ENCODE measurements around the gene NTRK2. TPM values are rescaled to one million over a fixed set of nuclear protein-coding genes. Genes with fewer than 3 reads are reported as not detected.

Gene NTRK2
- total RNA-seq, 4 donors from 2014 or later: 2.6 to 8.5 (median 6.0) TPM

- H3K4me1 ChIP-seq: no peaks in the 10 kb centered on the region
- WGBS, 2 donors (ENCODE audit: low coverage in 1 of 2): 89% methylated on average over 1 of the region's 1 CpG; no CpG with 5 or more reads in 1 of the 2 donors
- TF ChIP-seq CTCF (IDR thresholded peaks at IDR 0.05) (no peak), EP300 (IDR thresholded peaks at IDR 0.05) (no peak)
- no peak for ATAC-seq
- H3K4me3 ChIP-seq: no peak overlapping the region
- H3K27ac ChIP-seq: no peak overlapping the region
- H3K27me3 ChIP-seq: no peaks in the 10 kb centered on the region
- no peaks in the 10 kb centered on the region for H3K36me3 ChIP-seq
- H3K9me3 ChIP-seq: peaks cover 0 to 7% (median 0%) of the 10 kb centered on the region in 3 donors
These were observed 9.8 kb upstream of the NTRK2 start for GRCh38 chr9:84659773-84660172.

GRCh38 chr9:84667571-84668195, 1.8 kb upstream of the NTRK2 start:
- no peak for ATAC-seq
- Histone ChIP-seq H3K4me3 (peak overlapping the region in 1 of 2 donors; percentile 54), H3K4me1 (peaks cover 0 to 35% (median 21%) of the 10 kb centered on the region in 3 donors), H3K9me3 (peaks cover 0 to 12% (median 0%) of the 10 kb centered on the region in 3 donors), H3K36me3 (no peaks in the 10 kb centered on the region), H3K27ac (peak overlapping the region in 2 of 4 donors; percentile 0 to 44), H3K27me3 (peaks cover 50% of the 10 kb centered on the region)
- TF ChIP-seq CTCF (IDR thresholded peaks at IDR 0.05): peak in 2 of 4 experiments; percentile 5 to 29
- no peak for TF ChIP-seq EP300 (IDR thresholded peaks at IDR 0.05)
- 5 to 23% methylated on average over 7 to 13 of the region's 27 CpGs for WGBS, 2 donors (ENCODE audit: low coverage in 1 of 2)

GRCh38 chr9:84668196-84669012, 1.1 kb upstream of the NTRK2 start:
- ATAC-seq: peak; percentile 69
- Histone ChIP-seq H3K4me3 (peak overlapping the region; percentile 3 to 54), H3K9me3 (peaks cover 0 to 12% (median 0%) of the 10 kb centered on the region in 3 donors), H3K27ac (peak overlapping the region in 1 of 4 donors; percentile 44), H3K4me1 (peaks cover 0 to 35% (median 21%) of the 10 kb centered on the region in 3 donors), H3K36me3 (no peaks in the 10 kb centered on the region), H3K27me3 (peaks cover 58% of the 10 kb centered on the region)
- WGBS, 2 donors (ENCODE audit: low coverage in 1 of 2): 0% methylated on average over 7 to 13 of the region's 76 CpGs
- peak in 3 of 4 experiments; percentile 26 to 67 (median 56) for TF ChIP-seq CTCF (IDR thresholded peaks at IDR 0.05)
- TF ChIP-seq POLR2A (IDR thresholded peaks at IDR 0.05): no peak
- TF ChIP-seq EP300 (IDR thresholded peaks at IDR 0.05): no peak

- peak overlapping the region; percentile 18 to 54 for H3K4me3 ChIP-seq
- 0% methylated on average over 4 to 7 of the region's 7 CpGs for WGBS, 2 donors (ENCODE audit: low coverage in 1 of 2)
- H3K9me3 ChIP-seq: peaks cover 0 to 8% (median 0%) of the 10 kb centered on the region in 3 donors
- TF ChIP-seq POLR2AphosphoS5 (IDR thresholded peaks at IDR 0.05): no peak
- no peak for TF ChIP-seq EP300 (IDR thresholded peaks at IDR 0.05)
- no peak for TF ChIP-seq CTCF (IDR thresholded peaks at IDR 0.05)
- TF ChIP-seq POLR2A (IDR thresholded peaks at IDR 0.05): no peak
- peaks cover 0 to 35% (median 21%) of the 10 kb centered on the region in 3 donors for H3K4me1 ChIP-seq
- ATAC-seq: no peak
- H3K36me3 ChIP-seq: no peaks in the 10 kb centered on the region
- peak overlapping the region in 2 of 4 donors; percentile 39 to 44 for H3K27ac ChIP-seq
- H3K27me3 ChIP-seq: peaks cover 59% of the 10 kb centered on the region
These were observed 579 bp upstream of the NTRK2 start for GRCh38 chr9:84669013-84669287.

All from gastroesophageal sphincter (tissue), 4 donors.